ENCODE measurements around the gene RBL1.

Gene RBL1

DNA sequence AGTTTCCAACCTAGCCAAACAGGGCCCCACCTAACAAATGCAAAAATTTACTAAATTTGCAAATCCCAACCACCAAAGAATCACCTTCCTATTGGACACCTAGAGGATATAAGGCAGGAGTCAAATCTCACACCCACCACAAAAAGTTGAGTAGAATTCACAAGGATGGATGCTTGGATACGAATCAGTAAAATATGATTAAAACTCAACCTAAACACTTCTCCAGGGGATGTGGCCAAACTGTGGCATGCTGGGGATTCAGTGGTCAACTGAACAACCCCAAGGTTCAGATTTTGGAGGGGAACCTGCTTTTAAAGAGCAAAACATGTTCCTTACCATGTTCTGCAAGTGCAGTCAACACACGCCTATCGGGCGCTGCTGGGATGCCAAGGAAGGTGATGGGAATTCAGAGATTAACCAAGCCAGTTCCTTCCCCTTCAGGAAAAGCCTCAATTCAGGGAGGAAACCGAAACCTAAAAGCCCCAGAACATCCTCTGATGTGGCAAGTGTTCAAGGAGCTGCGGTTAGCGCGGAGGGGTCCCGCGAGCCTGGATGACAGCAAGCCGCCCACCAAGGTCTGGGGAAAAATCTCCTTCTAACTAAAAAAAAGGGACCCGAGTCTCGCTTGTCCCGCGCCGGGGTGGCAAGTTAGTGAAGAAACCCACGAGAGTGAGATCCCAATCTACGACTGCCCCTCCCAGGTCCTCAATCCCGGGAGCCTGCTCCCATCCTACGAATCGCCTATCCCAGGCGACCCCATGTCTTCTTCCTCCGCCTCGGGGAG is 145.2 kb downstream of the RBL1 start:
- DNase-seq, result peak; percentile 50
